NCI-H69 (cell line): ENCODE measurements around the gene PPP4R3A.
A peak's percentile ranks its signal among the peaks of the same experiment; 100 is the strongest.
"Not testable (repeated sequence)": the region's sequence is repeated elsewhere in the genome, so short reads cannot be mapped to it uniquely, and the experiment has no call there.

Experiments used
- DNase-seq: peaks from one replicate; lab custom pipeline; 2025; lab: John Stamatoyannopoulos, UW

PPP4R3A gene

GRCh38 chr14:91510171-91511042, at the start of gene PPP4R3A:
Gene PPP4R3A (minus strand): TSS chr14:91510310. CDS start chr14:91509647, 663 bp downstream.
- DNase-seq = peak; percentile 98

- DNase-seq = no peak
Observed at GRCh38 chr14:91555531-91555930, 45.4 kb upstream of the PPP4R3A start.

- DNase-seq = no peak
Observed at GRCh38 chr14:91554535-91555332, 44.6 kb upstream of the PPP4R3A start.

GRCh38 chr14:91548108-91548507, 38.0 kb upstream of the PPP4R3A start:
- no peak for DNase-seq

- DNase-seq = no peak
Observed at GRCh38 chr14:91545946-91546716, 36.0 kb upstream of the PPP4R3A start.

GRCh38 chr14:91545204-91545603, 35.1 kb upstream of the PPP4R3A start:
- no peak for DNase-seq

GRCh38 chr14:91536327-91536726, 26.2 kb upstream of the PPP4R3A start:
- DNase-seq = no peak

GRCh38 chr14:91534059-91534458, 23.9 kb upstream of the PPP4R3A start:
- DNase-seq = not testable (repeated sequence)

- no peak for DNase-seq
Observed at GRCh38 chr14:91533623-91534022, 23.5 kb upstream of the PPP4R3A start.

- DNase-seq = no peak
Observed at GRCh38 chr14:91523972-91524371, 13.9 kb upstream of the PPP4R3A start.

GRCh38 chr14:91521061-91521640, 11.0 kb upstream of the PPP4R3A start:
- no peak for DNase-seq

GRCh38 chr14:91520138-91520537, 10.0 kb upstream of the PPP4R3A start:
- no peak for DNase-seq

- no peak for DNase-seq
Observed at GRCh38 chr14:91519239-91520036, 9.3 kb upstream of the PPP4R3A start.

GRCh38 chr14:91516663-91517388, 6.7 kb upstream of the PPP4R3A start:
- DNase-seq = peak; percentile 20

- no peak for DNase-seq
Observed at GRCh38 chr14:91515979-91516378, 5.9 kb upstream of the PPP4R3A start.

- DNase-seq = no peak
Observed at GRCh38 chr14:91511043-91511383, 903 bp upstream of the PPP4R3A start.

- DNase-seq = peak; percentile 75
Observed at GRCh38 chr14:91509878-91510170, 286 bp downstream of the PPP4R3A start.

- peak; percentile 73 for DNase-seq
Observed at GRCh38 chr14:91509083-91509877, 830 bp downstream of the PPP4R3A start.

- DNase-seq = no peak
Observed at GRCh38 chr14:91508105-91508504, 2.0 kb downstream of the PPP4R3A start.

GRCh38 chr14:91506226-91506625, 3.9 kb downstream of the PPP4R3A start:
- DNase-seq = no peak
